PC-3 (cell line): Measurements from ENCODE around the gene CACNG5. TPM values are rescaled to one million over a fixed set of nuclear protein-coding genes. Genes with fewer than 3 reads are reported as not detected.

Source experiments
- ATAC-seq: fragments of 200-7000 bp; cut with Tn5 transposase; 2 replicates; pipeline ENCODE4 v1.9.1; 2020; ENCODE audit warnings: mild to moderate bottlenecking, moderate library complexity
- BruUV-seq: library from RNA; stranded (reverse); fragments of 400-500 nt; replicated peaks from 2 replicates; lab custom pipeline; 2021; lab: Mats Ljungman, UMichigan
- CTCF ChIA-PET: fragments of 300-600 bp; sonication (Branson Sonifier 250); formaldehyde crosslinking; loops from one replicate; lab custom pipeline; 2022; ENCODE audit warnings: antibody characterized with exemption; lab: Charles Lee
- POLR2A ChIA-PET: fragments of 300-600 bp; sonication (Branson Sonifier 250); formaldehyde crosslinking; loops from one replicate; lab custom pipeline; 2022; ENCODE audit warnings: antibody characterized with exemption; ENCODE audit not compliant: unreplicated experiment; lab: Charles Lee
- DNase-seq: peaks from one replicate; pipeline ENCODE4 v3.0.0-alpha.2; 2015
- H2AFZ ChIP-seq: fragments of 300-600 bp; sonication (generic); 2 replicates; pipeline ENCODE4 v1.6.0; 2016; ENCODE audit warnings: antibody characterized with exemption, low read length
- H3F3A ChIP-seq: fragments of 300-600 bp; sonication (generic); one replicate; pipeline ENCODE4 v1.6.0; 2017; ENCODE audit warnings: antibody characterized with exemption, low read length, control low read depth, mild to moderate bottlenecking; ENCODE audit not compliant: unreplicated experiment
- H3K27ac ChIP-seq: fragments of 300-600 bp; sonication (generic); 2 replicates; pipeline ENCODE4 v1.5.1; 2016; ENCODE audit warnings: mild to moderate bottlenecking, low read length
- H3K27me3 ChIP-seq: fragments of 300-600 bp; sonication (generic); 2 replicates; pipeline ENCODE4 v1.6.1; 2016; ENCODE audit warnings: low read length, mixed read lengths
- H3K36me3 ChIP-seq: fragments of 300-600 bp; sonication (generic); 2 replicates; pipeline ENCODE4 v1.6.1; 2016; ENCODE audit warnings: low read depth, mixed run types, low read length, mixed read lengths
- H3K4me1 ChIP-seq: fragments of 300-600 bp; sonication (generic); 2 replicates; pipeline ENCODE4 v1.5.1; 2016; ENCODE audit warnings: low read length; ENCODE audit not compliant: insufficient read depth
- H3K4me2 ChIP-seq: fragments of 300-600 bp; sonication (generic); 2 replicates; pipeline ENCODE4 v1.6.0; 2016; ENCODE audit warnings: low read length
- H3K4me3 ChIP-seq: fragments of 300-600 bp; sonication (generic); 2 replicates; pipeline ENCODE4 v1.5.1; 2016; ENCODE audit warnings: mild to moderate bottlenecking, low read length, mixed read lengths
- H3K79me2 ChIP-seq: fragments of 300-600 bp; sonication (generic); 2 replicates; pipeline ENCODE4 v1.6.1; 2017; ENCODE audit warnings: low read length, mixed read lengths
- H3K9ac ChIP-seq: fragments of 300-600 bp; sonication (generic); 2 replicates; pipeline ENCODE4 v1.6.0; 2016; ENCODE audit warnings: mild to moderate bottlenecking, low read length
- H3K9me2 ChIP-seq: fragments of 300-600 bp; sonication (generic); replicated peaks from 2 replicates; pipeline ENCODE4 v1.6.1; 2016; ENCODE audit warnings: mixed run types, low read length, mixed read lengths
- H3K9me3 ChIP-seq: fragments of 300-600 bp; sonication (generic); 2 replicates; pipeline ENCODE4 v1.6.1; 2016; ENCODE audit warnings: low read length, mixed read lengths
- H4K20me1 ChIP-seq: fragments of 300-600 bp; sonication (generic); 2 replicates; pipeline ENCODE4 v1.6.1; 2016; ENCODE audit warnings: low read length, mixed read lengths
- CTCF ChIP-seq: fragments of 300-600 bp; sonication (generic); conservative IDR thresholded peaks from 2 replicates; pipeline ENCODE4 v1.5.1; 2017; ENCODE audit warnings: antibody characterized with exemption, low read depth, mild to moderate bottlenecking, low read length
- EZH2 ChIP-seq: fragments of 300-600 bp; sonication (generic); IDR thresholded peaks from one replicate; pipeline ENCODE4 v1.6.1; 2017; ENCODE audit warnings: antibody characterized with exemption, mild to moderate bottlenecking, low read length; ENCODE audit not compliant: unreplicated experiment
- EZH2phosphoT487 ChIP-seq: fragments of 300-600 bp; sonication (generic); IDR thresholded peaks from 2 replicates; pipeline ENCODE4 v1.6.1; 2018; ENCODE audit warnings: mild to moderate bottlenecking, antibody characterized with exemption, low read length, borderline replicate concordance
- intact Hi-C: fragments of 100-400 bp; cut with micrococcal nuclease; formaldehyde crosslinking; loops from 2 replicates; pipeline ENCODE4 v1.9.0; 2023
- total RNA-seq: library from RNA; depleted of rRNA; stranded (reverse); fragments of >200 nt; gene quantifications from 2 replicates; pipeline ENCODE4 v1.2.3, GENCODE V29; 2014

Gene CACNG5
- total RNA-seq, 1 experiment from 2014 or later, result not detected

DNA sequence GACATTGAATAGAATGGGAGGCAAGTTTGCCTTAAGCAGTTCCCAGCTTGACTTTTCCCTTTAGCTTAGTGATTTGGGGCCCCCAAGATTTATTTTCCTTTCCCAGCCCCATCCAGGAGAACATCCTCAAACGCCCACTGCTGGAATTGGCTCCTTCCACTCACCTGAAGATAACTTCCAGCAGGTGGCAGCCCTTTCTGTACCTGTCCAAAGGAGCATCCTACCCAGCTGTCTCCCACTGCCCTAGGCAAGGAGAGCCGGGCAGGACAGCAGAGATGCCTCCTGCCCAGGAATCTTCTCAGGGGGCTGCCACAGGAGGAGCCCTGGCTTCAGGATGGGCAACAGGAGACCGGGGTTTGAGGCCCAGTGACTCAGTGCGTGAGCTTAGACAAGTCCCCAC is 6.4 kb downstream of the CACNG5 start:
- Histone ChIP-seq H3K79me2 (no peaks in the 10 kb centered on the region), H3K36me3 (no peaks in the 10 kb centered on the region), H2AFZ (no peak overlapping the region), H4K20me1 (no peaks in the 10 kb centered on the region), H3K9me2 (no peaks in the 10 kb centered on the region), H3K4me1 (no peaks in the 10 kb centered on the region), H3K4me2 (no peak overlapping the region), H3K9me3 (no peaks in the 10 kb centered on the region), H3K9ac (no peak overlapping the region), H3K27me3 (peaks cover 36% of the 10 kb centered on the region), H3K4me3 (no peak overlapping the region), H3K27ac (no peak overlapping the region), H3F3A (no peaks in the 10 kb centered on the region)
- TF ChIP-seq EZH2 (no peak), CTCF (peak; percentile 42; the same call in 1 of the 2 replicates)
- intact Hi-C loops, result no loop called here
- DNase-seq, result peak; percentile 42
- ATAC-seq, result no peak
- CTCF ChIA-PET, result no interaction called here
- no TSS peak for BruUV-seq
- POLR2A ChIA-PET, result no interaction called here

- CTCF ChIA-PET, result no interaction called here
- no peak overlapping the region for H3K4me3 ChIP-seq
- peaks cover 36% of the 10 kb centered on the region for H3K27me3 ChIP-seq
- BruUV-seq, result no TSS peak
- no peaks in the 10 kb centered on the region for H3K4me1 ChIP-seq
- H3K79me2 ChIP-seq, result no peaks in the 10 kb centered on the region
- no peaks in the 10 kb centered on the region for H3K36me3 ChIP-seq
- intact Hi-C loops, result no loop called here
- TF ChIP-seq EZH2phosphoT487 (no peak), EZH2 (no peak), CTCF (no peak)
- POLR2A ChIA-PET, result no interaction called here
- no peak overlapping the region for H2AFZ ChIP-seq
- ATAC-seq (no peak), DNase-seq (no peak)
- H4K20me1 ChIP-seq, result no peaks in the 10 kb centered on the region
- no peak overlapping the region for H3K9ac ChIP-seq
- no peak overlapping the region for H3K4me2 ChIP-seq
- H3F3A ChIP-seq, result no peaks in the 10 kb centered on the region
- H3K9me3 ChIP-seq, result no peaks in the 10 kb centered on the region
- H3K9me2 ChIP-seq, result no peaks in the 10 kb centered on the region
- H3K27ac ChIP-seq, result no peak overlapping the region
Observed at GRCh38 chr17:66841744-66842143, 6.8 kb downstream of the CACNG5 start.

- Histone ChIP-seq H3K9ac (no peak overlapping the region), H3K9me3 (no peaks in the 10 kb centered on the region), H3K36me3 (no peaks in the 10 kb centered on the region), H2AFZ (no peak overlapping the region), H3K9me2 (no peaks in the 10 kb centered on the region), H3K79me2 (no peaks in the 10 kb centered on the region), H4K20me1 (no peaks in the 10 kb centered on the region), H3K27ac (no peak overlapping the region), H3K27me3 (peaks cover 31% of the 10 kb centered on the region), H3K4me3 (no peak overlapping the region), H3K4me2 (no peak overlapping the region), H3F3A (no peaks in the 10 kb centered on the region), H3K4me1 (no peaks in the 10 kb centered on the region)
- ChIA-PET POLR2A (no interaction called here), CTCF (interaction anchor here (0.6 kb wide), 1 partner anchor 18 kb away, joined by 3 read pairs; no protein-coding TSS in a partner anchor)
- intact Hi-C loops, result no loop called here
- no peak for DNase-seq
- BruUV-seq, result no TSS peak
- TF ChIP-seq EZH2 (no peak), EZH2phosphoT487 (no peak), CTCF (no peak)
- no peak for ATAC-seq
Observed at GRCh38 chr17:66842505-66842904, 7.6 kb downstream of the CACNG5 start.
